Dermis microvascular lymphatic vessel endothelial cell (primary cell): ENCODE results near the gene DNAH10. TPM values are rescaled to one million over a fixed set of nuclear protein-coding genes. Genes with fewer than 3 reads are reported as not detected.

Source experiments
- DNase-seq, 2 donors: peaks; one replicate each; pipeline versions ENCODE4 v3.0.0 to v3.0.0-alpha.2; 2010; ENCODE audit warnings: low read depth in 2 of 2
- total RNA-seq: library from RNA; depleted of rRNA; stranded (reverse); fragments of >200 nt; gene quantifications from 2 replicates; pipeline ENCODE4 v1.2.1, GENCODE V29; 2014

Gene DNAH10
- total RNA-seq, 1 donor from 2014 or later: under 0.01 TPM

DNA sequence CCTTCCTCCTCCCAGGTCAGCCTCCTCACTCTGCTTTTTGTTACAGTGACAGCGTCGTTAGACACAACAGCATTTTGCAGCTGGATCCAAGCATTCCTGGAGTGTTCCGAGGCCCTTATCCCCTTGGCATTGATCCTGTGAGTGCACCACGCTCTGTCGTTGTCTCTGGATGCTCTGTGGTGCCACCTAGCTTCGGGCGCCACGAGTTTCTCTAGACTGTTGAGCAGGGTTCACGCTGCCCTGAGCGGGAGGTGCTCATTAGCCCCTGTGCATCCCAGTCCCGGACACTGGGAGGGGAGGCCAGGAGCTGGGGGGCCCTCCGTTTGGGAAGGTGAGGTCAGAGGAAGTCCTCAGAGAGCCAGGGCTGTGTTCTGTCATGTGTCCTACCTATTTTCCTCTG is 17.3 kb upstream of the DNAH10 start:
- DNase-seq: no peak

DNA sequence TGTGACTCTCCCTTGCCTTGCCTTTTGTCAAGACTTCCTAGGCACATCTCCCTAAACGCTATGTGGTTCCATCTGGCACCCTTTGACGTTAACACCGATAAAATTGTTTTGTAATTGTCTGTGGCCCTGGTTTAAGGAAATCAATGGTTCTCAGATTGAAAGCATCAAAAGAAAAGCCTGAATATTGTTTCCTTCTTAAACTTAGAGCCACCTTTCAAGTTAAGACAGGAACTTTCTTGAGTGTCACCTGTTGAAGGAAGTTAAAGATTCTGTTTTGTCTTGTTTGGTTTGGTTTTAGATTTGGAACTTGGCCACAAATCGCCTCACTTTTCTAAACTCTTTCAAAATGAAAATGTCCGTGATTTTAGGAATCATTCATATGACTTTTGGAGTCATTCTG is 14.8 kb upstream of the DNAH10 start:
- no peak for DNase-seq

DNA sequence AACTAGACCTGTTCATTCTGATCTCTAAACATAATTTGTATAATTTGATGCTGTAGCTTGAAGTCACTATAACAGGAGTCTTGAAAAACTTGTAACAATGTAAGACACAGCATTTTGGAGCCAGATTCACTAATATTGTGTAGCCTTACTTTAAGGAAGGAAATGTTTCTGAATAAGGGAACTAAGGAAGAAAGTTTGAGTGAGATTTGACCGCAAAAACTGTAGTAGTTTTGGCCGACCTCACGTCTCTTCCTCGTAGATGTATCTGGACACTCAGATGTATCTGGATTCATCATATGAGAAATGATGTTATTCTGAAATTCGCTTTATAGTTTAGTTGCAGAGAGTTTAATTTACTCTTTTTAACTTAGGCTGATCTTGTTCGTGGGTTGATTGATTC is 13.9 kb upstream of the DNAH10 start:
- no peak for DNase-seq

DNA sequence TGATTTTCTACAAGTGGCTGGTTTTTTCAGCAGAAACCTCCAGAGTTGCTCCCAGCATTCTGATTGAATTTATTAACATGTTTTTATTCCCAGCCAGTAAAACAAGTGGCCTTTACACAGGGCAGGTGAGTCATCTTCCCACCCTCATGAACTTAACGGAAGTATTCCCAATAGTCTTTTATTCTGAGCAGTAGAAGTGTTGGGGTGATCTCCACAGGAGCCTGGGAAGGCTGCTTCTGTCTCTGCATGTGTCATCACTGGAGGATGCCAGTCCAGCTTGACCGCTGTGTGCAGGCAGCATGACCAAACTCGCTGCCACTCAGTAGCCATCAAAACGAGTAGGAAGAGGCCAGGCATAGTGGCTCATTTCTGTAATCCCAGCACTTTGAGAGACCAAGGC is 13.4 kb upstream of the DNAH10 start:
- peak in 1 of 2 donors; percentile 62 for DNase-seq

DNA sequence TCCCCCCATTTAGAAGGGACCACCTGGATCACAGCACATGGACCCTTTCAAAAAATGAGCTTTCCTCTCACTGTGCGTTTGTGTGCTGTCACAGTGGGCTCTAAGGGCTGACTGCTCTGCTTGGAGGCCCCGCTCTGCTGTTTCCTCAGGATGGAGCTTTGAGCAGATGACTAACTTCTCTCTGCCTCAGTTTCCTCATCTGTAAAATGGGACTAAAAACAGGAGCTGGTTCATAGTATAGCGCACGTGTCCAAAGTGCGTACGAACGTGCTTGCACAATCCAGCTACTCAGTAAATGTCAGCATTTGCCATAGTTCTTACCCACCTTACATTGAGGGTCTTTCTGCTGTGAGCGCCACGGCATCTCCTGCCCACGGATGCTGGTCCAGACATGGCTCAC is 12.7 kb upstream of the DNAH10 start:
- DNase-seq: no peak

DNA sequence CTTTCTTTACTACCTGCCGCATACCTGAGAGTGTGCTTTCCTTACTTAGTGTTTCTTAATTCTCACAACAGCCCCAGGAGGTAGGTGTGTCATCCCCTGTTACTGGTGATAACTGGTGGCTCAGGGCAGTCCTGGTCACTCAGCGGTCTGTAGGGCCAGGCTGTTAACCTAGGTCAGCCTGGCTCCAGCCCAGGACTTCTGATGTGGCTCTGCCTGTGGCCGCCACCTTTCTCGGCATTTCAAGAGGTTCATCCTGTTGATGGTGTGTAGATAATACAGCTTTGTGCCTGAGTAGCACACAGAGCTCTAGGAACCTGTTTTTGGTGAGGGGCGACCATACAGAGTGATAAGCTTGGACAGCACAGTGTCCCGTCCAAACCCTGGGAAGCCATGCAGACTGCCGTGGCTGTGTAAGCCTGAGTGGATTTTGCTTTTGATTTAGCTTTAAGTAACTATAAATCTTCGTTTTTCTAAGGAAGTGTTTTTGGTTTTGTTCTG is 11.9 kb upstream of the DNAH10 start:
- no peak for DNase-seq

DNA sequence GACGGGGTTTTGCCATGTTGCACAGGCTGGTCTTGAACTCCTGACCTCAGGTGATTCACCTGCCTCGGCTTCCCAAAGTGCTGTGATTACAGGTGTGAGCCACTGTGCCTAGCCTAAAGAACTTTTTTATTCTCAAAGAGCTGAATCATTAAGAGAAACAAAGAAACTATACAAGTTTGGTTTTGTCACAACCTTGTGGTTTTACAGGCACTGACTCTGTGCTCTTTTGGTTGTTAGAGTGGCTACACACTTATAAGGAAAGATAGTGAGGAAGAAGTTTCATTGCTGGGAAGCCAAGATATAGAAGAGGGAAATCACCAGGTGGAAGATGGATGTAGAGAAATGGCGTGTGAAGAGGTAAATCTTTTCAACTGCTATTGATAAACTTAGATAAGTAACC is 10.1 kb upstream of the DNAH10 start:
- no peak for DNase-seq

DNA sequence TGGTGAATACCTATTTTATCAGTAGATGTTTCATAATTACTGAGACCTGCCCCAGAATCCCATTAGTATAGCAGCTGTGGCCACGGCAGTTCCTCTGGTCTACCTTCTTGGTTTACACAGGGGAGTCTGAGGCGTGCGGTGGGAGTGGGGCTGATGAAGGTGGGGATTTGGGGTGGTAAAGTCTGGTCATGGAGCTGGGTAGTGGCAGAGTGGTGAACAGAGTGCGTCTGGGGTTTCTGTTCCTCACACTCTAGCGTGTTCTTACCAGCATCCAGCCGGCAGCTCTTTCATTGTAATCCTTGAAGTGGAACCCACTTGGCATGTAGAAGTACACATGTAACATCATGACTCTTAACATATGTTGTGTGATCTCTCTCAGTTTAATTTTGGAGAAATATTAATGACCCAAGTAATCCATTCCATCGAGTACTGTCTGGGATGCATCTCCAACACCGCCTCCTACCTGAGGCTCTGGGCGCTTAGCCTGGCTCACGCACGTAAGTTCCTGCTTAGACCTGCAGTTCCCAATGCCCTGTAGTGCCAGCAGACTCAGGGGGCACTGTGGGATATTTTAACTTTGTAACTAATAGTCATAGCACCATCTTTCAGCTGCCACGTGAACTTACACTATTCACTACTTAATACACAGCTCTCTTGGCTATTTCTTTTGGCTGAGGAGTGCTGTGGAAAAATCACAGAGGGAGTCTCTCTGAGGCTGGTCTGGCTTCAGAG is 7.9 kb upstream of the DNAH10 start:
- no peak for DNase-seq

DNA sequence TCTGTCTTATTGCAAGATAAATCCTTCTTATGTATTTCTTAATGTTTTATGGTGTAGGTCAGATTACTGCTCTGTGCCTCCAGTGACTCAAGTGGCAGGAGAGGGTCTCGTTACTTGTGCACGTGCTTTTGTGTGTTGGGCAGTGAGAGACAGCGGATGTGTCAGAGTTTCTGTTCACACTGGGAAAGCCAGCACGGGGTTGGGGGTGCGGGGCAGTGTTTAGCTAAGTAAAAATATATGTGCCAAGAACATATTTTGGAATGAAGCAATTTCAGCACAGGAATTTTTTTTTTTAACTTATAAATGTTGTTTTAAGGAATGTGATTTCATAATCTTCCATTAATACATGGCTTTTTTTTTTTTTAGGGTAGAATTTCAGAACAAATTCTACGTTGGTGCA is 4.5 kb upstream of the DNAH10 start:
- DNase-seq: no peak

DNA sequence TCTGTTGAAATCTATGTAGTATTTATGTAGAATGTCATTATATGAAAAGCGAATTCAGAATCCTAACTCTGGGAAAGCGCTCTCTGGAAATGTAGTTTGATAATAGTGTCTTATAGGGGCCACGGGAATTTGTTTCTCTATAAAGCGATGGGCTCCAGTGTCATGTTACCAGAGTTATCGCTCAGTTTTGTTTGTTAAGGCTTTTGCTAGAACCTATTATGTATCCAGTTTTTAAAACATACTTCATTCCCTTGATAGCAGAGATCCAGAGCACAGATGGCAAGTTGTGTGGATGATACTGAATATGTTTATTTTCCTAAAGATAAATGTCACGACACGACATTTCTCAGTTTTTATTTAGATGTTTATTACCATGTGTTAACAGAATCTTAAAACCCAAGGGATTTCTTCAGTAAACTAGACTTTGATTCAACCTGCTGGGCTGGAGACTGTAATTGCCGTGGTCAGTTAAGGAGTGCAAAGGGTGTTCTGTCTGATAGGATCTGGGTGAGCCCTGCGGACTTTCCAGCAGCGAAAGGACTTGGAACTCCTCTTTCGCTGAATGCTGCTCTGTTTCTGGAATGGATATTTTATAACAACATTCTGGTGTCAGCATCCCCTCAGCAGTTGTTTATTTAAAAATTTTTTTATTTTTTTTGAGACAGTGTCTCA is 1.7 kb upstream of the DNAH10 start:
- no peak for DNase-seq

DNA sequence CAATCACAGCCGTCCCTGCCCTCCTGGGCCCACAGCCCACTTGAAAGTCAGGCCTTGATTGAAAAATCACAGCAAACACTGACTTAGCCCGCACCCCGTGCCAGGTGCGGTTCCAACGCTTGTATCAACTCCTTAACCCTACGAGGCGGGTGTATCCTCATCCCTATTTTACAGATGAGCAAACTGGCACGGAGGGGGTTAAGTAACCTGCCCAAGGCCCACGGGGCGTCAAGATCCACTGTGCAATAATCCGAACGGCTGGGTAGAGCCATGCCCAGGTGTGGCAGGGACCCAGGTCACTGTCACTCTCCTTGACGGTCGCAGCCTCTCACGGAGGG is 583 bp downstream of the DNAH10 start:
- DNase-seq: no peak

DNA sequence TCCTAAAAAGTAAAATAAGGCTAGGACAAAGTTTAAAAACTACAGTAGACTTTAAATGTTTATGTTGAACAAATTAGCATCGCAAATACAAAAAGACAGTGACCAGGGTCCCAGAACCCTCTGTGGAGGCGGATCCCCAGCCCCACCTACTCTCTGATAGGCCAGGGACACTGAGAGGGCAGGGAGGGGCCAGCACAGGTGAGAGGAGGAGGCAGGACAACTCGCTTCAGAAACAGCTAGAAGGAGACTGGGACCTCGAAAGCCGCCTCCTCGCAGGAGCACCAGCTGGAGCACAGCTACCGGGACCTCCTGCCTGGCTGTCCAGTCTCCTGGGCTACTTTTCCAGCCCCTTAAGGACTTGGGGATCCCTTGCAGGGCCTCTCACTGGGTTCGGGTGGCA is 992 bp downstream of the DNAH10 start:
- DNase-seq: no peak

DNA sequence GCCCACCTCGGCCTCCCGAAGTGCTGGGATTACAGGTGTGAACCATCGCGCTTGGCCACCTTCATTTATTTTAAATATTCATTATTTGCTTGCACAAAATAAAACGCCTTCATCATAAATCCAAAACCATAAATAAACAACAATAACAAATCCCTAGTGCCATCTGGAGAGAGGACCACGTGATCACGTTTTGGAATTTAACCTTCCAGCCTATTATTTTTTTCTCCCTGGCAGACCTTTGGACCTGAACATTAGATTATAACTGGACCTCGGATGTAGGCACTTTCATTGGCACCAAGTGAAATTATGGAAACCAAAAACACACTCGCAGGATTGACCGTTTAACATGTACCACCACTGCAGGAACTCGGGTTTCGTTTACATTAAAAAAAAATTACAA is 2.0 kb downstream of the DNAH10 start:
- no peak for DNase-seq

DNA sequence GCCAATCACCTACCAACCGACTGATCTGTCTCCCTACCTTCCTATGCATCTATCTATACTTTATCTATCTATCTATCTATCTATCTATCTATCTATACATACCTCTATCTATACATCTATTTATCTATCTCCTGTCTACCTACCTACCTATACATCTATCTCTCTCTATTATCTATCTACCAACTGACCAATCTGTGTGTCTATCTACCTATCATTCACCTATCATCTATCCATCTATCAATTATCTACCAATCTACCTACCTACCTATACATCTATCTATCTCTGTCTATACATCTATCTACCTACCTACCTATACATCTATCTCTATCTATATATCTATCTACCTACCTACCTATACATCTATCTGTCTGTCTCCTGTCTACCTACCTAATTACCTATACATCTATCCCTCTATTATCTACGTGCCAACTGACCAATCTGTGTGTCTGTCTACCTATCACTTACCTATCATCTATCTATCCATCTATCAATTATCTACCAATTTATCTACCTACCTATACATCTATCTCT is 3.5 kb downstream of the DNAH10 start:
- no peak for DNase-seq

DNA sequence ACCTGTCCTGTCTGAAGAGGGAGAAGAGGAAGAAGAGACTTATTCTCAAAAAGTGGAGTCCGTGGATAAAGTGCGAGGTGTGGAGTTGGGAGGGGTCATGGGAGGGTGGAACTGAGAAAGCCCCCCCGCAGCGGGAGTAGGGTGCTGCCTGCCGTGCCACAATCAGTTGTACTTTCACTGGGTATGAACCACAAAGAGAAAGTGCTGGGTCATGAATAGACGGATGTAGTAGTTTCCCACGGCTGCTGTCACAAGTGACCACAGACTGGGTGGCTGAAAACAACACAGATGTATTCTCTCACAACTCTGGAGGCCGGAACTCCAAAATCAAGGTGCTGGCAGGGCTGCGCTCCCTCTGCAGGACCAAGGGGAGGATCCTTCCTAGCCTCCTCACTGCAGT is 5.5 kb downstream of the DNAH10 start:
- DNase-seq: no peak

DNA sequence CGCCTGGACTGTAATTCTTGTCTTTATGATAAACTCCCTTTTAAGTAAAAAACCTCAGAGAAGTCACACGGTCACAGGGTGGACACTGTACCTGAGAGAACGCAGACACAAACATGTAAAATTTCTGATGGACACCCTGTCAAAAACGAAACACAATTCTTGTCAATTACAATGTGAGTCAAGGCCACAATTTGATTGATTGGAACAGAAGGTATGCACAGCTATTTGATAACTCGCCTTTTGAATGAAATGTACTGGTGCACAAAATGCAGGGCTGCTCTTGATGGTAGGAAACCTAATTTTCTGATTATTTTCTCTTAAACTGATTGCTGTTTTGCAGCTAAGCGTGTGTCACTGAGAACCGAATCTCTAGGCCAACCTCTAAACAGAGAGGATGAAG is 9.2 kb downstream of the DNAH10 start:
- no peak for DNase-seq

DNA sequence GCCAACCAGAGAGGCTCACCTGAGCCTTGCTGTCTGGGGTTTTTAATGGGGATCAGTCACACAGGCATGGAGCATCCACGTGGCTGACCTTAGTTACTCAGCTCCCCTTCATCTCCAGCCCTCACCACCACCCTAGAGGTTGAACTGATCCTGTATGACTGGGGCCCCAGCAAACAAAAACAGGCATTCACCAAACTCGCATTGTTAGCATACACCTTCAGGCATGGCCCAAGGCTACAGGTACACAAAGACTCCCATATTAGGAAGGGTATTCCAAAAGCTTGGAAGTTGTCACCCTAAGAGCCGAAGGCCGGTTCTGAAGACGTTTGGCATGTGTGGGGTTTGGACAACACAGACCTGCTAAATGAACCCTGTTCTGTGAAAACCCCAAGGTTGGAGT is 10.0 kb downstream of the DNAH10 start:
- DNase-seq: no peak

DNA sequence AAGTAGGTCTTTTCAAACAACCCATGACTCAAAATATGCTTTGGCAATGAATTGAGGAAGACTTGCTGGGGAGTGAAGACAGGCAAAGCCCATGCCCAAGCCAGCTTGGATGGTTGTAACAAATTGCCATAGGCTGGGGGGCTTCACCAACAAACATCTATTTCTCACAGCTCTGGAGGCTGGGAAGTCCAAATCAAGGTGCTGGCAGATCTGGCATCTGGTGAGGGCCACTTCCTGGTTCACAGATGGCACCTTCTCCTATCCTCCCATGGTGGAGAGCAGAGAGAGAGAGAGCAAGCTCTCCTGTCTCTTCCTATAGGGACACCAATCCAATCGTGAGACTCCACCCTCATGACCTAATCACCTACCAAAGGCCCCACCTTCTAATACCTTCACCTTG is 11.3 kb downstream of the DNAH10 start:
- DNase-seq: no peak

DNA sequence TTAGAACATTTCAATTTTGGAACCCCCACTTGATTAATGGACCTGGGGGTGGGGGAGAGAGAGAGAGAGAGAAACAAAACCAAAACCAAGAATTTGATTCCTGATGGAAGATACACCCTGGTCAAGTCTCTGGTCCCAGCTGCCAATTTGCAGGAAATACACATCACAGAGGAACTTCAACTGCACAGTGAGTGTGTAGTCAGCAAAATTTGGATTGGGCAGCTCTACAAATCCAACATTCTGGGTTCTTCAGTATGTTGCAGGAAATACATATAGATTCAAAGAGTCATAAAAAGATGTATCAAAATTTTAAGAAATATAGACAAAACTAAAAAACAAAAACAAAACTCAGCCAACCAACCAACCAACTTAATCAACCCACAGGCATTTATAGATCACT is 17.4 kb downstream of the DNAH10 start:
- DNase-seq: no peak

DNA sequence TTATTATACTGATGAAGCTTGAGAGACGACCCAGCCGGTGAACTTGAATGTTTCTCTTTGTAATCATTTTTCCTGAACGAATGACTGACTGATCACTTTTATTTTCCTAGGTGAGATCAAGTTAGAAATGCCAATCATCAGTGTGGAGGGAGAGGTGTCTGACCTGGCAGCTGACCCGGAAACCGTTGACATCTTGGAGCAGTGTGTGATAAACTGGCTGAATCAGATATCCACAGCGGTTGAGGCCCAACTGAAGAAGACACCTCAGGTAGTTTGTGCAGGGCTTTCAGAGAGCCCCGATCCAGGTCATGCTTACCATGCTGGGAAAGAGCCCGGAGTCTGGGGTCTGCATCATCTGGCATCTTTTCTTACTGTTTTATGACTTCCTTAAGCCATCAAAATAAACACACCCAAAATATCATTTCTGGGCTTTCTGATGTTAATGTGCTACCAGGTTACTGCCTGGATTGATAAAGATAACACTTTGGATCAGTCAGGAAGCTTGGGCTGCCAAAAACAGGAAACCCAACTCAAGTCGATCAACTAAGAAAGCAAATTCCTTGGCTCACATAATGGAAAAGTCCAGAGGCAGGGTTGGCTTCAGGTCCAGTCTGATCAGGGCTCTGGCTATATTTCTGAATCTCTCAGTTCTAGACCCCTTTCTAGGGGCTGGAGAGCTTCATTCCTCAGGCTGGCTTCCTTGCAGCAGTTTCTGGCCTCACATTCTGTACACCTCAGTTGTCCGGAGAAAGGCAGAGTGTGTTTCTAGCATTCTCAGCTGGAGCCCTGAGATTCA is 21.1 kb downstream of the DNAH10 start:
- DNase-seq: peak in 1 of 2 donors; percentile 24

DNA sequence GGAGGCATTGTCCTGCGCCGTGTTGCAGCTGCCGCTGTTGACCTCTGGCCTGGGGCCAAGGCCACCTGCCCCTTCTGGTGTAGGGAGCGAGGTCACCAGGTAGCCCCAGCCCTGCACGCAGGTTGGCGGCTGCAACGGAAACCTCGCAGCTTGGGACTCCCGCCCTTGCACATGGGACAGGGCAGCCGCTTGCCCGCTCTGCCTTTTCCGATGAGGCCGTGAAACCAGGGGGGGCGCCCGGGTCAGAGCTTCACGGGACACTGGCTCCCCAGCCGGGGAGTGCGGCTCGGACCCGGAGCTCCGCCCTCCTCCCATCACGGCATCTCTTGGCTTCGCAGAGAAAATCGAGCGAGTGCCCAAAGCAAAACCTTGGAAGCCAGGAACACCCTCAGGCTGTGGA is 25.4 kb downstream of the DNAH10 start:
- no peak for DNase-seq

DNA sequence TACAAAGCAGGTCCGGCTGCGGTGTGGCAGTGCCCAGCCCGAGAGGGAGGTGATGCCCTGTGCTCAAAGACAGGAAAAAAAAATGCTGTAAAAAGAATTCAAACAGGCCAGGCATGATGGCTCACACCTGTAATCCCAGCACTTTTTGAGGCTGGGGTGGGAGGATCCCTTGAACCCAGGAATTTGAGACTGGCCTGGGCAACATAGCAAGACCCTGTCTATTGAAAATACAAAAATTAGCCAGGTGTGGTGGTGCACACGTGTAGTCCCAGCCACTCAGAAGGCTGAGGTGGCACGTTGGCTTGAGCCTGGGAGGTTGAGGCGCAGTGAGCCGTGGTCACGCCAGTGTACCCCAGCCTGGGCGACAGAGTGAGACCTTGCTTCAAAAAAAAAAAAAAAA is 26.4 kb downstream of the DNAH10 start:
- DNase-seq: no peak
